ENCODE data around the gene EFNB1. TPM values are rescaled to one million over a fixed set of nuclear protein-coding genes. Genes with fewer than 3 reads are reported as not detected.

The EFNB1 gene
- total RNA-seq, 2 experiments from 2014 or later: 2.9 to 3.1 TPM

- peaks cover 5% of the 10 kb centered on the region for H3K36me3 ChIP-seq (ENCODE audit: insufficient read depth, low read length)
- H3K4me3 Mint-ChIP-seq: no peak overlapping the region
- H3K4me3 ChIP-seq (ENCODE audit: low read length): no peak overlapping the region
- H3K27me3 Mint-ChIP-seq: no peaks in the 10 kb centered on the region
- peaks cover under 1% of the 10 kb centered on the region for H3K4me1 ChIP-seq (ENCODE audit: insufficient read depth, low read length)
- DNase-seq (no peak), ATAC-seq (ENCODE audit: poor library complexity) (no peak)
- H3K27ac ChIP-seq (ENCODE audit: low read depth in 1 of 2, low read length in 2 of 2): no peak overlapping the region
- no peak overlapping the region for H3K27ac Mint-ChIP-seq
- CTCF ChIA-PET: interaction anchor here (1.1 kb wide), 1 partner anchor 9 kb away, joined by 3 read pairs; no protein-coding TSS in a partner anchor
- POLR2A ChIA-PET: interaction anchor here (1.2 kb wide), 1 partner anchor 8 kb away, joined by 4 read pairs; the partner anchor contains the start of gene EFNB1
- no peaks in the 10 kb centered on the region for H3K9me3 ChIP-seq (ENCODE audit: control insufficient read depth in 1 of 2, insufficient read depth in 1 of 2, low read length in 2 of 2)
- no peak for TF ChIP-seq CTCF (IDR thresholded peaks at IDR 0.05)
- no peaks in the 10 kb centered on the region for H3K9me3 Mint-ChIP-seq
- peaks cover 5% of the 10 kb centered on the region for H3K36me3 Mint-ChIP-seq (ENCODE audit: low read depth)
- peaks cover 2% of the 10 kb centered on the region for H3K4me1 Mint-ChIP-seq (ENCODE audit: low read depth)
- intact Hi-C loops (cut with DNase I, micrococcal nuclease): no loop called here
- no peaks in the 10 kb centered on the region for H3K27me3 ChIP-seq (ENCODE audit: control insufficient read depth in 1 of 2, insufficient read depth in 2 of 2, low read length in 2 of 2)
Measured at GRCh38 chrX:68837119-68837518, 8.3 kb downstream of the EFNB1 start.

- POLR2A ChIA-PET: interaction anchor here (0.6 kb wide), 1 partner anchor 440 kb away, joined by 3 read pairs; no protein-coding TSS in a partner anchor
Measured at GRCh38 chrX:68838571-68838910, 9.7 kb downstream of the EFNB1 start.

GRCh38 chrX:68839771-68840170 lies 10.9 kb downstream of the EFNB1 start:
- no peaks in the 10 kb centered on the region for H3K4me1 Mint-ChIP-seq (ENCODE audit: low read depth)
- intact Hi-C loops (cut with DNase I, micrococcal nuclease): no loop called here
- H3K27me3 Mint-ChIP-seq: no peaks in the 10 kb centered on the region
- H3K27ac ChIP-seq (ENCODE audit: low read depth in 1 of 2, low read length in 2 of 2): no peak overlapping the region
- POLR2A ChIA-PET: no interaction called here
- H3K4me1 ChIP-seq (ENCODE audit: insufficient read depth, low read length): no peaks in the 10 kb centered on the region
- H3K36me3 Mint-ChIP-seq (ENCODE audit: low read depth): peaks cover 5% of the 10 kb centered on the region
- H3K36me3 ChIP-seq (ENCODE audit: insufficient read depth, low read length): peaks cover 5% of the 10 kb centered on the region
- TF ChIP-seq CTCF (IDR thresholded peaks at IDR 0.05): no peak
- ATAC-seq (ENCODE audit: poor library complexity) (no peak), DNase-seq (no peak)
- CTCF ChIA-PET: no interaction called here
- no peak overlapping the region for H3K4me3 Mint-ChIP-seq
- no peaks in the 10 kb centered on the region for H3K9me3 ChIP-seq (ENCODE audit: control insufficient read depth in 1 of 2, insufficient read depth in 1 of 2, low read length in 2 of 2)
- H3K27ac Mint-ChIP-seq: no peak overlapping the region
- no peaks in the 10 kb centered on the region for H3K27me3 ChIP-seq (ENCODE audit: control insufficient read depth in 1 of 2, insufficient read depth in 2 of 2, low read length in 2 of 2)
- H3K4me3 ChIP-seq (ENCODE audit: low read length): no peak overlapping the region
- no peaks in the 10 kb centered on the region for H3K9me3 Mint-ChIP-seq

More at GRCh38 chrX:68838571-68838910, 9.7 kb downstream of the EFNB1 start:
- Mint-ChIP-seq H3K9me3 (no peaks in the 10 kb centered on the region), H3K4me3 (no peak overlapping the region), H3K4me1 (ENCODE audit: low read depth) (no peaks in the 10 kb centered on the region), H3K27me3 (no peaks in the 10 kb centered on the region), H3K36me3 (ENCODE audit: low read depth) (peaks cover 5% of the 10 kb centered on the region), H3K27ac (no peak overlapping the region)
- DNase-seq (no peak), ATAC-seq (ENCODE audit: poor library complexity) (no peak)
- intact Hi-C loops (cut with DNase I, micrococcal nuclease): no loop called here
- Histone ChIP-seq H3K27me3 (ENCODE audit: control insufficient read depth in 1 of 2, insufficient read depth in 2 of 2, low read length in 2 of 2) (no peaks in the 10 kb centered on the region), H3K36me3 (ENCODE audit: insufficient read depth, low read length) (peaks cover 5% of the 10 kb centered on the region), H3K9me3 (ENCODE audit: control insufficient read depth in 1 of 2, insufficient read depth in 1 of 2, low read length in 2 of 2) (no peaks in the 10 kb centered on the region), H3K27ac (ENCODE audit: low read depth in 1 of 2, low read length in 2 of 2) (no peak overlapping the region), H3K4me3 (ENCODE audit: low read length) (no peak overlapping the region), H3K4me1 (ENCODE audit: insufficient read depth, low read length) (no peaks in the 10 kb centered on the region)
- CTCF ChIA-PET: no interaction called here
- TF ChIP-seq CTCF (IDR thresholded peaks at IDR 0.05): no peak

Measured in CD4-positive, alpha-beta T cell (primary cell).